ENCODE measurements around the gene RBMXL2.

GRCh38 chr11:7081441-7081840 lies 7.4 kb upstream of the RBMXL2 start:
- TF ChIP-seq CTCF (conservative IDR thresholded peaks at IDR 0.05 in 1 of 2, IDR thresholded peaks at IDR 0.05 in 1 of 2; ENCODE audit: extremely low read depth in 1 of 2, insufficient read depth in 1 of 2, low read depth in 1 of 2, low read length in 2 of 2) = no peak
- TF ChIP-seq EZH2 (IDR thresholded peaks at IDR 0.05; ENCODE audit: borderline replicate concordance, low read length) = no peak

Measured in mammary epithelial cell (primary cell).